Lower leg skin (tissue), 4 donors: ENCODE measurements around the gene ACACA. TPM values are rescaled to one million over a fixed set of nuclear protein-coding genes. Genes with fewer than 3 reads are reported as not detected.

Experiments used
- DNase-seq, 2 donors: peaks; one replicate each; pipeline ENCODE4 v3.0.0-alpha.2; 2019; ENCODE audit warnings: low spot score in 2 of 2
- H3K4me3 ChIP-seq: fragments of 200-600 bp; sonication (generic); 2 replicates; pipeline ENCODE4 v1.5.1; 2017; ENCODE audit warnings: mild to moderate bottlenecking, low read depth; ENCODE audit not compliant: poor library complexity, severe bottlenecking
- POLR2A ChIP-seq, 2 donors: fragments of 450-650 bp; IDR thresholded peaks; one replicate each; pipeline ENCODE4 v1.6.1; 2016 to 2017; ENCODE audit warnings: antibody characterized with exemption in 2 of 2, mild to moderate bottlenecking in 1 of 2, moderate library complexity in 1 of 2
- WGBS, 2 donors: methylation state at CpG; one replicate each; pipeline ENCODE4 v1.1.5; 2018; 5-methylcytosine and 5-hydroxymethylcytosine counted together
- intact Hi-C: fragments of 100-400 bp; cut with DNase I; formaldehyde crosslinking; loops from one replicate; pipeline ENCODE4 v1.15.0; 2023; ENCODE audit warnings: low total_unique reads
- total RNA-seq, 4 donors: library from RNA; depleted of rRNA; stranded (reverse); fragments of >200 nt; gene quantifications; one replicate each; pipeline ENCODE4 v1.1.0, GENCODE V29; 2016
- TF ChIP-seq, protein P1 (sequence below), 3 donors: fragments of 450-650 bp; IDR thresholded peaks; one replicate each; pipeline ENCODE4 v1.5.1; 2016; ENCODE audit warnings: antibody characterized with exemption in 3 of 3, mild to moderate bottlenecking in 3 of 3, moderate library complexity in 2 of 3

ACACA gene
- total RNA-seq, 4 donors from 2014 or later, result 24.2 to 35.7 (median 31.0) TPM

- 40 to 41% methylated on average over 7 of the region's 7 CpGs for WGBS, 2 donors
- TF ChIP-seq, protein P1, sequence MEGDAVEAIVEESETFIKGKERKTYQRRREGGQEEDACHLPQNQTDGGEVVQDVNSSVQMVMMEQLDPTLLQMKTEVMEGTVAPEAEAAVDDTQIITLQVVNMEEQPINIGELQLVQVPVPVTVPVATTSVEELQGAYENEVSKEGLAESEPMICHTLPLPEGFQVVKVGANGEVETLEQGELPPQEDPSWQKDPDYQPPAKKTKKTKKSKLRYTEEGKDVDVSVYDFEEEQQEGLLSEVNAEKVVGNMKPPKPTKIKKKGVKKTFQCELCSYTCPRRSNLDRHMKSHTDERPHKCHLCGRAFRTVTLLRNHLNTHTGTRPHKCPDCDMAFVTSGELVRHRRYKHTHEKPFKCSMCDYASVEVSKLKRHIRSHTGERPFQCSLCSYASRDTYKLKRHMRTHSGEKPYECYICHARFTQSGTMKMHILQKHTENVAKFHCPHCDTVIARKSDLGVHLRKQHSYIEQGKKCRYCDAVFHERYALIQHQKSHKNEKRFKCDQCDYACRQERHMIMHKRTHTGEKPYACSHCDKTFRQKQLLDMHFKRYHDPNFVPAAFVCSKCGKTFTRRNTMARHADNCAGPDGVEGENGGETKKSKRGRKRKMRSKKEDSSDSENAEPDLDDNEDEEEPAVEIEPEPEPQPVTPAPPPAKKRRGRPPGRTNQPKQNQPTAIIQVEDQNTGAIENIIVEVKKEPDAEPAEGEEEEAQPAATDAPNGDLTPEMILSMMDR (IDR thresholded peaks at IDR 0.05), result no peak
- no peak for TF ChIP-seq POLR2A (IDR thresholded peaks at IDR 0.05)
- H3K4me3 ChIP-seq, result no peak overlapping the region
- no peak for DNase-seq
- intact Hi-C loops, result no loop called here
Observed at GRCh38 chr17:37299257-37299980, 107.2 kb downstream of the ACACA start.

GRCh38 chr17:37295888-37296287 is 110.7 kb downstream of the ACACA start:
- no peak for DNase-seq
- no peak overlapping the region for H3K4me3 ChIP-seq
- WGBS, 2 donors, result 88 to 96% methylated on average over 2 of the region's 2 CpGs
- intact Hi-C loops, result no loop called here
- TF ChIP-seq POLR2A (IDR thresholded peaks at IDR 0.05), result no peak
- TF ChIP-seq, protein P1 (IDR thresholded peaks at IDR 0.05), result no peak

- intact Hi-C loops, result no loop called here
- no peak overlapping the region for H3K4me3 ChIP-seq
- 85% methylated on average over 4 of the region's 4 CpGs for WGBS, 2 donors
- TF ChIP-seq, protein P1 (IDR thresholded peaks at IDR 0.05), result no peak
- TF ChIP-seq POLR2A (IDR thresholded peaks at IDR 0.05), result no peak
- DNase-seq, result no peak
Observed at GRCh38 chr17:37294888-37295287, 111.7 kb downstream of the ACACA start.

GRCh38 chr17:37293770-37294169 is 112.9 kb downstream of the ACACA start:
- 90 to 93% methylated on average over 5 of the region's 5 CpGs for WGBS, 2 donors
- no peak for DNase-seq
- H3K4me3 ChIP-seq, result no peak overlapping the region
- TF ChIP-seq, protein P1 (IDR thresholded peaks at IDR 0.05), result no peak
- TF ChIP-seq POLR2A (IDR thresholded peaks at IDR 0.05), result no peak
- intact Hi-C loops, result no loop called here

DNA sequence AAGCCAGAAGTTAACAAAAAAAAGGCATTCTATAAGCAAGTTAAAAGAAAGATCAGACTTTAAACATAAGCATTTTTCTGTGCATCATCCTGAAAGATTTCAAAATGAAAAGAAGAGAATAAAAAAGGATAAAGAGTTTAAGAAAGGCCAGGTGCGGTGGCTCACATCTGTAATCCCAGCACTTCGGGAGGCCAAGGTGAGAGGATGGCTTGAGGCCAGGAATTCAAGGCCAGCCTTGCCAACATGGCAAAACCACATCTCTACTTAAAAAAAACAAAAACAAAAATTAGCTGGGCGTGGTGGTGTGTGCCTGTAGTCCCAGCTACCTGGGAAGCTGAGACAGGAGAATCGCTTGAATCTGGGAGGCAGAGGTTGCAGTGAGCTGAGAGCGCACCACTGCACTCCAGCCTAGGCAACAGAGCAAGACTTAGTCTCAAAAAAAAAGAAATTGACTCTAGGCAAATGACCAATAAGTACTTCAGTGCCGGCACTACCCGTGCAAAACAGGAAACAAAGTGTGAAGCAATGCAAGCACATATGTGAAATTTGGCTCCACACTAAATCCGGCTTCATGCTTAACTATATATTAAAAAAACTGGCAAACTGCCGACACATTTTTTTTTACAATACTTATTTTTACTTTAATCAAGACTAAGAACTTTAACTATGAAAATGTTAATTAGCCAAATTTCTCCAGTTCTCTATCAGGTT is 114.1 kb downstream of the ACACA start:
- WGBS, 2 donors, result 48 to 55% methylated on average over 9 of the region's 9 CpGs
- intact Hi-C loops, result no loop called here
- TF ChIP-seq, protein P1 (IDR thresholded peaks at IDR 0.05), result no peak
- TF ChIP-seq POLR2A (IDR thresholded peaks at IDR 0.05), result no peak
- H3K4me3 ChIP-seq, result no peak overlapping the region
- DNase-seq, result no peak
